ENCODE results near the gene ABCG1. TPM values are rescaled to one million over a fixed set of nuclear protein-coding genes. Genes with fewer than 3 reads are reported as not detected.

Gene ABCG1
- total RNA-seq, 1 experiment from 2014 or later = not detected

GRCh38 chr21:42256316-42256715 is 37.4 kb downstream of the ABCG1 start:
- Mint-ChIP-seq H3K27me3 (ENCODE audit: insufficient read depth, unreplicated experiment) (peaks cover 12% of the 10 kb centered on the region), H3K4me3 (ENCODE audit: unreplicated experiment) (no peak overlapping the region), H3K36me3 (ENCODE audit: insufficient read depth, unreplicated experiment) (no peaks in the 10 kb centered on the region), H3K27ac (ENCODE audit: unreplicated experiment) (no peak overlapping the region), H3K9me3 (ENCODE audit: unreplicated experiment) (no peaks in the 10 kb centered on the region), H3K4me1 (ENCODE audit: low read depth, unreplicated experiment) (no peaks in the 10 kb centered on the region)
- H3K4me1 ChIP-seq = no peaks in the 10 kb centered on the region
- no peak for TF ChIP-seq CTCF (IDR thresholded peaks at IDR 0.05; ENCODE audit: insufficient read depth in 1 of 2, low read depth in 1 of 2, low read length in 1 of 2, severe bottlenecking in 1 of 2, unreplicated experiment in 1 of 2)
- no TSS peak for BruUV-seq (replicated peaks)
- H3K27me3 ChIP-seq (replicated peaks; ENCODE audit: control insufficient read depth, insufficient read depth, low read length) = no peaks in the 10 kb centered on the region; the same call in 1 of the 2 replicates
- intact Hi-C loops (cut with micrococcal nuclease; ENCODE audit: unreplicated experiment) = no loop called here
- no peak overlapping the region for H3K4me3 ChIP-seq (ENCODE audit: low read depth, low read length)
- POLR2A ChIA-PET = no interaction called here
- no peak for DNase-seq
- CTCF ChIA-PET = no interaction called here
- H3K9me3 ChIP-seq = no peaks in the 10 kb centered on the region
- no peaks in the 10 kb centered on the region for H3K36me3 ChIP-seq (ENCODE audit: control insufficient read depth, insufficient read depth, low read length)

GRCh38 chr21:42257091-42257765 is 38.3 kb downstream of the ABCG1 start:
- POLR2A ChIA-PET = interaction anchor here (0.6 kb wide), 1 partner anchor 252 kb away, joined by 3 read pairs; no protein-coding TSS in a partner anchor
- TF ChIP-seq CTCF (IDR thresholded peaks at IDR 0.05; ENCODE audit: insufficient read depth in 1 of 2, low read depth in 1 of 2, low read length in 1 of 2, severe bottlenecking in 1 of 2, unreplicated experiment in 1 of 2) = no peak
- Histone ChIP-seq H3K27me3 (replicated peaks; ENCODE audit: control insufficient read depth, insufficient read depth, low read length) (no peaks in the 10 kb centered on the region; the same call in 1 of the 2 replicates), H3K36me3 (ENCODE audit: control insufficient read depth, insufficient read depth, low read length) (no peaks in the 10 kb centered on the region), H3K4me3 (ENCODE audit: low read depth, low read length) (no peak overlapping the region), H3K9me3 (no peaks in the 10 kb centered on the region), H3K4me1 (no peaks in the 10 kb centered on the region)
- Mint-ChIP-seq H3K4me1 (ENCODE audit: low read depth, unreplicated experiment) (no peaks in the 10 kb centered on the region), H3K9me3 (ENCODE audit: unreplicated experiment) (no peaks in the 10 kb centered on the region), H3K27me3 (ENCODE audit: insufficient read depth, unreplicated experiment) (peaks cover 12% of the 10 kb centered on the region), H3K4me3 (ENCODE audit: unreplicated experiment) (no peak overlapping the region), H3K36me3 (ENCODE audit: insufficient read depth, unreplicated experiment) (no peaks in the 10 kb centered on the region), H3K27ac (ENCODE audit: unreplicated experiment) (no peak overlapping the region)
- DNase-seq = no peak
- no TSS peak for BruUV-seq (replicated peaks)
- CTCF ChIA-PET = interaction anchor here (0.5 kb wide), 1 partner anchor 55 kb away, joined by 3 read pairs; no protein-coding TSS in a partner anchor
- intact Hi-C loops (cut with micrococcal nuclease; ENCODE audit: unreplicated experiment) = no loop called here

- Histone ChIP-seq H3K27me3 (replicated peaks; ENCODE audit: control insufficient read depth, insufficient read depth, low read length) (no peaks in the 10 kb centered on the region; the same call in 1 of the 2 replicates), H3K36me3 (ENCODE audit: control insufficient read depth, insufficient read depth, low read length) (no peaks in the 10 kb centered on the region), H3K4me1 (peaks cover 7% of the 10 kb centered on the region), H3K9me3 (no peaks in the 10 kb centered on the region), H3K4me3 (ENCODE audit: low read depth, low read length) (no peak overlapping the region)
- TF ChIP-seq CTCF (IDR thresholded peaks at IDR 0.05; ENCODE audit: insufficient read depth in 1 of 2, low read depth in 1 of 2, low read length in 1 of 2, severe bottlenecking in 1 of 2, unreplicated experiment in 1 of 2) = peak; percentile 74 to 77
- CTCF ChIA-PET = interaction anchor here (0.8 to 1.6 kb wide), 6 partner anchors 9 to 123 kb away, joined by 3 to 9 read pairs (median 4); no protein-coding TSS in a partner anchor
- no peak overlapping the region for H3K27ac Mint-ChIP-seq (ENCODE audit: unreplicated experiment)
- peaks cover 6% of the 10 kb centered on the region for H3K27me3 Mint-ChIP-seq (ENCODE audit: insufficient read depth, unreplicated experiment)
- H3K4me1 Mint-ChIP-seq (ENCODE audit: low read depth, unreplicated experiment) = no peaks in the 10 kb centered on the region
- no peak overlapping the region for H3K4me3 Mint-ChIP-seq (ENCODE audit: unreplicated experiment)
- intact Hi-C loops (cut with micrococcal nuclease; ENCODE audit: unreplicated experiment) = loop anchor here (1.0 kb wide), 2 partner anchors 94 to 113 kb away; no protein-coding TSS in a partner anchor
- POLR2A ChIA-PET = no interaction called here
- peak; percentile 50 to 67 for DNase-seq
- H3K9me3 Mint-ChIP-seq (ENCODE audit: unreplicated experiment) = no peaks in the 10 kb centered on the region
- no peaks in the 10 kb centered on the region for H3K36me3 Mint-ChIP-seq (ENCODE audit: insufficient read depth, unreplicated experiment)
- no TSS peak for BruUV-seq (replicated peaks)
Observed at GRCh38 chr21:42258150-42258884, 39.4 kb downstream of the ABCG1 start.

Measured in Caco-2 (cell line).